Measurements from ENCODE around the gene GPBP1.
A peak's percentile ranks its signal among the peaks of the same experiment; 100 is the strongest.
"Not testable (repeated sequence)": the region's sequence is repeated elsewhere in the genome, so short reads cannot be mapped to it uniquely, and the experiment has no call there.

The GPBP1 gene, protein sequence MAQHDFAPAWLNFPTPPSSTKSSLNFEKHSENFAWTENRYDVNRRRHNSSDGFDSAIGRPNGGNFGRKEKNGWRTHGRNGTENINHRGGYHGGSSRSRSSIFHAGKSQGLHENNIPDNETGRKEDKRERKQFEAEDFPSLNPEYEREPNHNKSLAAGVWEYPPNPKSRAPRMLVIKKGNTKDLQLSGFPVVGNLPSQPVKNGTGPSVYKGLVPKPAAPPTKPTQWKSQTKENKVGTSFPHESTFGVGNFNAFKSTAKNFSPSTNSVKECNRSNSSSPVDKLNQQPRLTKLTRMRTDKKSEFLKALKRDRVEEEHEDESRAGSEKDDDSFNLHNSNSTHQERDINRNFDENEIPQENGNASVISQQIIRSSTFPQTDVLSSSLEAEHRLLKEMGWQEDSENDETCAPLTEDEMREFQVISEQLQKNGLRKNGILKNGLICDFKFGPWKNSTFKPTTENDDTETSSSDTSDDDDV

GRCh38 chr5:57173319-57174127 lies at the start of gene GPBP1:
GPBP1 (plus strand) TSS chr5:57174059; CDS start chr5:57214131, 40,072 bp downstream.
- peak; percentile 98 for DNase-seq

- DNase-seq = no peak
Observed at GRCh38 chr5:57128325-57128724, 45.5 kb upstream of the GPBP1 start.

DNA sequence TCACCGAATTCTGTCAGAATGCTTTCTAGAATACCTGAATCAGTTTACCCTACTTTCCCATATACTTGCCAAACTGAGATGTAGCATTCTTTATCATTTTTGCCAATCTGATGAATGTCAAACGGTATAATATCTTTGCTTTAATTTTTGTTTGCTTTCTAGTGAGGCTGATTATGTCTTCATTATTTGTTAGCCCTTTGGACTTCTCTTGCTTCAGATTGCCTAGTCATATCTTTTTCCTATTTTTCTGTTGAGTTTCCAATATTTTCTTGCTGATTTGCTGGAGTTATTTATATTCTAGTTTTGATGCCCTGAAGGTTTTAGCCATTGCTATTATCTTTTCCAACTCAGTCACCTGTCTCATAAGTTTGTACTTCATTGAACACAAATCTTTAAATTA lies 40.3 kb upstream of the GPBP1 start:
- no peak for DNase-seq

GRCh38 chr5:57137401-57137800 lies 36.5 kb upstream of the GPBP1 start:
- DNase-seq = no peak

DNA sequence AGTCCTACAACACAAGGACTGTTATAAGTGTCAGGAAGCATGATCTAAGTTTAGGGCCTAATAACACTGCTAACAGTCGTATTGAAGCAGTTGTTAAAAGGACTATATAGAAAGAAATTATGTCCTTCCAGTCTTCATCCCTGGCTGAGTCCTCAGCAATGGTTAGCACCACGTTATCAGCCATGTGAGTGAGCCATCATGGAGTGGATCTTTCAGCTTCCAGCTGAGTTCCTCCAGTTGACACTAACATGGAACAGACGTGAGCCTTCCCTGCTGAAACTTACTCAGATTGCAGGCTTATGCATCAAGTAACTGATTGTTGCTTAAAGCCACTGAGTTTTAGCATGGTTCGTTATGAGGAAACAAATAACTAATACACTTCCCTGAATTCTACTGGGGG lies 21.5 kb upstream of the GPBP1 start:
- no peak for DNase-seq

GRCh38 chr5:57155033-57155432 lies 18.8 kb upstream of the GPBP1 start:
- no peak for DNase-seq

DNA sequence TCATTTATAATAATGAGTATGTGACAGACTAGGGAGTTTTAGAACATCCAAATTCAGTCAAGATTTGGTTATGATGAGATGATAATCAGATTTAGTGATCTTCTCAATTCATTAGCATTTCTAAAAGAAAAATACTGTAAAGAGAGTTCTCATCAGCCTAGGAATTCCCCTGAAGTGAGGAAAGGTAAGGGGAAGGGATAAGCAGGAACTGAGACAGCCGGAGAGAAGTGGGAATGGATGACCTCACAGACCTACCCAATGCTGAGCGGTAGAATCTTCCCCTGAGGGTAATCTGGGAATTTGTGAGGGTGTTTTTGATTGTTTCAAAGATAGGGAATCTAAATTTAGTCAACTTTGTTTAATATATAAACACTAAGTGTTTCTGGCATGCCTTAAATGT lies 16.7 kb upstream of the GPBP1 start:
- no peak for DNase-seq

DNA sequence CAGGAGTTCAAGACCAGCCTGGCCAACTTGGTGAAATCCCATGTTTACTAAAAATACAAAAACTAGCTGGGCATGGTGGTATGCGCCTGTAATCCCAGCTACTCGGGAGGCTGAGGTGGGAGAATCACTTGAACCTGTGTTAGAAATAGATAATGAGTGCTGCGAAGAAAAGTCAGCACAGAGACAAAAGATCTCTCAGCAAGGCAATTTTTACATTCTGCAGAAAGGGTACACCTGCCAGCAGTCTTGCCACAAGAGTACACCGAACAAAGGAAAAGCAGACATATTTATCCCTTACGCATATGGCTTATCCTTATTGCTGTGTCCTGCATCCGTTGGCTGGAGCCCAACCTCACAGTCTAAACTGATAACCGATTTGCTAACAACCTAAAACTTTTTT lies 16.2 kb upstream of the GPBP1 start:
- no peak for DNase-seq

DNA sequence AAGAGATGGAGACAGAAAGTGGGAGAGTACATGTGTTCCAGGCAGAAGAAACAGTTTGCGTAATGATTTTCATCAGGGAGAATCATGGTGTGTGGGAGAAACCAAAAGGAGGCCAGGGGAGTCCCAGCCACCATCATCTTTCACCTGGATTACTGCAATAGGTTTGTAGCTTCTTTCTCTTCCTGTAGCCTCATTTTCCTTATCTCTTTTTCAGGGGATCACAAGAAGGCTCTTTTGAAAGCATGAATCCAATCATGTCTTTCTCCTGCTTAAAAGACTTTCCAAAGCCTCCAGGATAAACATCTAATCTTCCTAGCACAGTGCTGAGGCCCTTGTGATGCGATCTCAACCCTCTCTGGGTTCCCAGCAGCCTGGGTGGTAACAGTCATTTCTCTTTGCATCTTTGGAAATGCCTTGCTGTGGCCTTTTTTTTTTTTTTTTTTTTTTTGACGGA lies 10.3 kb upstream of the GPBP1 start:
- DNase-seq = no peak

- DNase-seq = no peak
Observed at GRCh38 chr5:57164124-57164523, 9.7 kb upstream of the GPBP1 start.

GRCh38 chr5:57165171-57165570 lies 8.7 kb upstream of the GPBP1 start:
- not testable (repeated sequence) for DNase-seq

GRCh38 chr5:57166276-57166675 lies 7.6 kb upstream of the GPBP1 start:
- no peak for DNase-seq

- DNase-seq = no peak
Observed at GRCh38 chr5:57167201-57167600, 6.7 kb upstream of the GPBP1 start.

GRCh38 chr5:57170116-57170515 lies 3.7 kb upstream of the GPBP1 start:
- DNase-seq = not testable (repeated sequence)

DNA sequence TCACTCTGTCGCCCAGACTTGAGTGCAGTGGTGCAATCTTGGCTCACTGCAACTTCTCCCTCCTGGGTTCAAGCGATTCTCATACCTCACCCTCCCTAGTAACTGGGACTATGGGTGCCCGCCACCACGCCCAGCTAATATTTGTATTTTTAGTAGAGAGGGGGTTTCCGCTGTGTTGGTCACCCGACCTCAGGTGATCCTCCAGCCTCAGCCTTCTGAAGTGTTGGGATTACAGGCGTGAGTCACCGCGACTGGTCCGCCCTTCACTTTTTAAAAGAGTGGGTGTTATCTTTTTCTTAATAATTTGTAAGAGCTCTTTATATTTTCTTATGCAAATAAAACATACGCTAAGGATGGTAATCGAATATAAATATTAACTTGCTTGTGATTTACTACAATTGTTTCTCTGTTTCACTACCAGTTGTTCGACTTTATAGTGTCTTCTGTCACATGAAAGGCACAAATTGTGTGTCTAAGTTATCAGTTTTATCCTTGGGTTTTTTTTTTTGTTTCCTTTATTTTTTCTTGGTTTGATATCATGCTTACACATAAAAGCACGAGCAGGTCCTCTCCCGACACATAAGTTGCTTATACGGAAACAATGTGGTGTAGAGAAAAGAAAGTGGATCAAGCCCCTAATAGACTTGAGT lies 1.9 kb upstream of the GPBP1 start:
- no peak for DNase-seq

- no peak for DNase-seq
Observed at GRCh38 chr5:57172466-57173318, 1.2 kb upstream of the GPBP1 start.

DNA sequence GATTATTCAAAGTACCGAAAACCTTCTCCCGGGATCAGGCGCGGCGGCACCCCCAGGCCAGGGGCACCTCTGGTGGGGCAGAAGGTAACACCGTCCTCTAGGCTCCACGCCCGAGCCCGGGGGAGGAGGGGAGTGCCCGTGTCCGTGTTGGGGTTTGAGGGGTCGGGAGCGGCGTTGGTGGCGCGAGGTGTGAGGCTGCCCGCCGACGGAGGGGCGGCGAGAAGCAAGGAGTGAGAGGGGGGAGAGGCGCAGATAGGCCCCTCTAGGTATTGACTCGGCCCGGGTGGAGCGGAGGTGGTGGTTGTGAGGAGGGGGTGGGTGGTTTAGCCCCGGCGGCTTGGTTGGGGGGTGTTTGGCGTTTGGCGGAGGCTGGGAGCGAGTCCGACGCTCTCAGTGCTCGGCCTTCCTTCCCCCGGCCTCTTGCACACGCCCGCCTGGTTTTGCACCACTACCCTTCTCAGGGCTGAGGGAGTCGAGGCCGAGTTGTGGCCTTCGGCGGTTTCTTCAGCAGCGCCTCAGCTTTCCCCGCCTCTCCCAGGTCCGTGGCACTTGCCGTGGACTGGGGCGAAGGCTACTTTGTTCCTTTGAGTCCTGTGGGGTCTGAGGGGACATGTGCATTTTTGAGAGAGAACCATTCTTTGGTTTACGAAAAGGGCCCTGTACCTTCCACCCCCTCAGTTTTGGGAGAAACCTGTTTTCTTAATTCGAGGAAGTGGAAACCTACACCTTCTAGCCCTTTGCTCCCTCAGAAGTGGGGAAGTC lies 450 bp downstream of the GPBP1 start:
- DNase-seq = peak; percentile 23

- no peak for DNase-seq
Observed at GRCh38 chr5:57174890-57175510, 1.1 kb downstream of the GPBP1 start.

DNA sequence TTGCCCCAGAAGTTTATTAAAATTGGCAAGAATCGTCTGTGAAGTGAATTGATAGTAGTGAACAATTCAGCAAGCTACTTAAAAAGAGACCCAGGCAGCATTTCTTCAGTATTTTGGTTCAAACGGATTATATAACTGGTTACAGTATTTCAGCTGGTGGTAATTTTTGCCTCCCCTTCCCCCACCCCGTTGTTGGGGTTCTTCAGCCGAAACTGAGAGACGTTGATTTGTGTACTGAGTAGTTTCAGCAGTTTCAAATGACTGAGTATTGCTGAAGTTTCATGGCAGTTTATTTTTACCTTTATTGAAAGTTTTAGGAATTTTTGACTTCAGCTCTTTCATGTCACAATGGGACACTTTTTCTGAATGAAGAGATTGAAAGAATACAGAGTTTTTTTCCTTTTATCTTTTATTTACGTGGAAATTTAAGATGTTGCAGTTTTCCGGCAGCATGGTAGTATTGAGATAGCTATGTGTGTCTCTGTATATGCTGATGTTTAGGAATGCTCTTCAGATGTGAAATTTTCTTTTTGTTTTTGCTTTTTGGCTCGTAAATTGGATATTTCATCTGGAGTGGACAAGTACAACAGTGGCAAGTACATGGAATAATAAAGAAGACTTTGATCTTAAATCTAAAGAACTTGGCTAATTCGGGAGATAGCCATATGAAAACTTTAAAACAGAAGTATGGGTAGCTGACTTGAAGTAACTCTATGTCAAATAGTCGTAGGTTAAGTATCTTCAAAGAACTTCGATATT lies 1.9 kb downstream of the GPBP1 start:
- DNase-seq = peak; percentile 32

DNA sequence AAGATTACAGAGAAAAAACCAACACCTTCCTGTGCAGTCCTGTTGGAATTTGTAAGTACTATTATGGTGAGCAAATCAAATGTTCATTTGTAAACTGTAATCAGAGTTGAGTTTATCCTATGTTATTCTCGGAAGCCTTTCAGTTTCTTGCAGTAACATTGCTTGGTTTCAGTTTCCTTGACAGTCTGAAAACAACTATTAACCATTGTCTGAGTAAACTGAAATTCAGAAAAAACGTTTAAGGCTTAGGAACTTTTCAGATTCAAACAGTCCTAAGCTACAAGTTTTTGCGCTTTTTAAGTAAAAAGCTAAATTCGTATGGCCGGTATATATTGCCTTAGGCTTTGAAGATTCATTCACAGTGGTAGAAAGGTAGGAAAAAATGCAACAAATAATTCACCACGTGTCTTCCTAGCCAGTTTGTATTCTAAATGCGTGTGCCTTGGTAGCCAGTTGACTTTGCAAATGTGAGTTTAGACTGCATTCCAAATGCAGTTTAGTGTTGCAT lies 2.5 kb downstream of the GPBP1 start:
- DNase-seq = no peak
